GM21526 (cell line): ENCODE data around the gene PLXND1.

ENCODE experiments used
- ATAC-seq: cut with Tn5 transposase; IDR thresholded peaks from one replicate; pipeline ENCODE4 v1.9.1; 2021; ENCODE audit warnings: moderate library complexity; ENCODE audit not compliant: unreplicated experiment, low FRiP score

PLXND1 gene

DNA sequence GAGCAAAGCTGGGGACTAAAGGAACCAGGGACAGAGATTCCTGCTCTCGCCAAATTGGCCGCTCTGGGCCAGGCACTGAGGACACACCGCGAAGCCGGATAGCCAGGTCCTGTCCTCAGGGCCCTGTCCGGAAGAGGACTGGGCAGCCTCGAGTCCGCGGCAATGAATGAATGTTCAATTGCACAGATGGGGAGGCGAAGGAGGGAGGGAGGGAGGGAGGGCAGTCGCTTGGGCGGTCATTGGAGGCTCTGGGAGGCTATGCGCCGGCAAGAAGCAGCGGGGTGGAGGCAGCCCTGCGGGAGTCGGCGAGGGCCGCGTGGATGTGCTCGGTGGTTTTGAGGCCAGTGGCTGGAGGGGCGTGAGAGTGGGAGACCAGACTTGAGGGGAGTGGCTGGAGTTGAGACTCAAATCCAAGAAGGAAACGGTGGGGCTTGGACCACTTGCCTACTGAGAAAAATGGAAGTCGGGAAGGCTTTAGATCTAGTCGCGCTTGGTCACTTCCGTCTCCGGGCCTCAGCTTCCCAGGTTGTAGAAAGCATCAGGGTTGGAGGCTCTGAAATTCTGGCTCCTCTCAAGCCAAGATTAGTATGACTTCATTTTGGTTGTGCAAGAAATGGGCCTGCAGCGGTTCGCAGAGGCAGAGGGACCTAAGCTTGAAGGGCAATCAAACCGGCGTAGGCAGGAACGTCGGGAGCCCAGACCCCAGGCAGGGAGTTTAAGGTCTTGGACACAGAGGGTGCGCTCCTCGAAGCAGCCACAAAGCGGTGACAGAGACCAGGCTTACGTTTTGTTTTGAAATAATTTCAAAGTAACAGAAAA is 21.1 kb upstream of the PLXND1 start:
- peak; percentile 20 for ATAC-seq

- ATAC-seq = peak; percentile 85
Observed at GRCh38 chr3:129626744-129627349, 20.4 kb upstream of the PLXND1 start.

DNA sequence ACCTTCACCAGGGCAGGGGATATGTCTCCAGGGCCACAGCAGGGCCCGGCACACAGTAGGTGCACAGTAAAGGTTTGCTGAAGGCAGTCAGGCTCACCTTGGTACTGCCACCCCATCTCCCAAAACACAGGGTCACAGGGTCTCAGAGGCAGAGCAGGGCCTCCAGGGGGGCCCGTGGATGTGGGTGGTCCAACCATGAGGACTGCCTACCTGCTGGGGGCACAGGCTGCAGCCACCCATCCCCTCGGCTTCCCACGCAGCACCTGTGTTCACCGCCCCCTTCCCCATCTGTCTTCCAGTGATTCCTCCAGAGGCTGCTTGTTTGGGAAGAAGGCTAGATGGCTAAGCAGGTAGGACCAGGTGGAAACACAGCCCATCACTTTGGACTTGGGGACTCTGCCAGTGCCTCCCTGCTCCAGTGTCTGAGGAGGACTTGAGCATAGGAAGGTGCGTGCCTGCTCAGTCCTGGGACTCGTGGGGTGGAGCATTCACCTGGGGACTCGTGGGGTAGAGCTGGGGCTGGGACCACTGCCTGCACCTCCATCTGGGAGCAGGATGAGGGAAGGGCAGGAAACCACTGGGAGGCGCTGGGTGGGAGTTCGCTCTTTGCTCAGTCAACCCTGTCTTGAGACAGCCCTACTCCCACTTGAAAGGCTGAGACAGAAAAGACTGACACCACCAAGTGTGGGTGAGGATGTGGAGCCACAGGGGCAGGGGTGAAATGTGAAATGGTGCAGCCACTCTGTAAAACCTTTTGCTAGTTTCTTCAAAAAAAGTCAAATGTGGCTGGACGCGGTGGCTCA is 18.8 kb upstream of the PLXND1 start:
- no peak for ATAC-seq

DNA sequence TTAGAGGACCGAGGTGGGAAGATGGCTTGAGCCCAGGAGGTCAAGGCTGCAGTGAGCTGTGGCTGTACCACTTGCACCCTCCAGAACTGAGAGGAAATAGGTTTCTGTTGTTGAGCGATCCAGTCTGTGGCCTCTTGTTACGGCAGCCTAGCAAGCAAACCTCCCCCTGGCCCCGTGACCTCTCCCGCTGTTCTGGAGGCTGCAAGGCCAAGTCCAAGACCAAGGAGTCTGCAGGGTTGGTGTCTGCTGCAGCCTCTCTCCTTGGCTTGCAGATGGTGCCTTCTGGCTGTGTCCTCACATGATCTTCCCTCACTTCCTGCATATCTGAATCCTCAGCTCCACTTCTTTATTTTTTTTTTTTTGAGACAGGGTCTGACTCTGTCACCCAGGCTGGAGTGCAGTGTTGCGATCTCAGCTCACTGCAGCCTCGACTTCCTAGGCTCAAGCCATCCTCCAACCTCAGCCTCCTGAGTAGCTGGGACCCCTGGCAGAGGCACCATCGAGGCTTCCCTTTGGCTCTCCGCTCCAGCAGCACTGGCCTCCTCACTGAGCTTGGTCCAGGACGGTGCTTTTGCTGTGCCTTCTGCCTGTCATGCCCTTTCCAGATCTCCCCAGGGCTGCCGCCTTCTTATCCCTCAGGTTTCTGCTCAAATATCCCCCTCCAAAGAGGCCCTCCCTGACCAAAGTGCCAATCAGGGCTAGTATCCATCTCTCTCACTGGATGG is 18.0 kb upstream of the PLXND1 start:
- ATAC-seq = no peak

GRCh38 chr3:129623447-129624118 is 17.1 kb upstream of the PLXND1 start:
- ATAC-seq = no peak

GRCh38 chr3:129622933-129623332 is 16.5 kb upstream of the PLXND1 start:
- no peak for ATAC-seq

- no peak for ATAC-seq
Observed at GRCh38 chr3:129622226-129622874, 15.9 kb upstream of the PLXND1 start.

DNA sequence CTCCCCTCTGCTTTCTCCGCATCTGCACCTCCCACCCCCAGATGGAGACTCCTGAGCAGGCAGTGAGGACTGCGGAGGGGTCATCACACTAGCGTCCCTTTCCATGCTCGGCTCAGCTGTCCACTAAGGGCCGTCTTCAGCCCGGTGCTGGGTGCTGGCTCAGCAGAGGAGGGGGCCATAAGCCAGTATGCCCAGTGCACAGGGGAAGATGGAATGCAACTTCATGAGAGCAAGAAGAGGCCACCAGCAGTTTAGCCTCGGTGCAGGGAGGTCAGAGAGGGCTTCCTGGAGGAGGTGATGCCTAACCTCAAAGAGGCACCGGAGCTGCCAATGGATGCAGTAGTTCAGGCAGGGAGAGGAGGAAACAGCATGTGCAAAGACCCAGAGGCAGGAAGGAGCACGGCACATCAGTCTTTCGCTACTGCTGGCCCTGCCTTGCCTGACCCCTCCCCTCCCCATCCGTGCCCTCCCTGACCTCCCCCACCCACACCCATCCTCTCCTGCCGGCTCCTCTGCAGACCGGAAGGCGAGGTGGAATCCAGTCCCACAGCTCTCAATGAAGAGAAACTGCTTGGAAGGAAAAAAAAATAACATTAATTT is 15.2 kb upstream of the PLXND1 start:
- ATAC-seq = no peak

DNA sequence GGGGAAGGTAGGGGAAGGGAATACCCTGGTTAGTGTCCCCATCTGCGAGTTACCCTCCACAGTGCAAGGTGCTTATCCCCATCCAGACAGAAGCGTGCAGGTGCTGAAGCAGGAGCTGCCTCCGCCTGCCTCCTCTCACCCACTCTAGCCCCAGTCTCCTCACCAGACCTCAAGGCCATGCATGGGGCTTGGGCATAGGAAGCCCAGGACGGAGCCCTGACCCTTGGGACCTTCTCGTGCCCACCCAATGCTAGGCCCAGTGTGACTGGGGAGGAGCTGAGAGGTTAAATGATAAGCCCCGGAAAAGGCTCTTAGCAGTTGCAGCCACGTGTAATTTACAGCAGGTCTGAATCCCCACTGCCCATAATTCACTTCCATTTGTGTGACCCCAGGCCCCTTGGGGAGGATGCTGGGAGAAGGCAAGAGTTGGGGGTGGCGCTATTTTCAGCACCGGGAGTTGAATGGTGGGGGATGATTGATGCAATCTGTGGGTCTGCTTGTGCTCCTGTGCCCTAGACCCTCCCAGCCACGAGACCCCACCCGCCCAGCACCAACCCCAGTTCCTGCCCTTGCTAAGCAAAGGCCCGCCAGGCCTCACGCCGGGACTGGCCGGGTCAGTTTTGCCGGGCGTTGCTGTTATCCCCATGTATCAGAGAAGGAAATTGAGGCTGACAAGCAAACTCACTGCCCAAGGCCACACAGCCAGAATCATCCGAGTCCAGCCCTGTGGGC is 14.5 kb upstream of the PLXND1 start:
- ATAC-seq = no peak

DNA sequence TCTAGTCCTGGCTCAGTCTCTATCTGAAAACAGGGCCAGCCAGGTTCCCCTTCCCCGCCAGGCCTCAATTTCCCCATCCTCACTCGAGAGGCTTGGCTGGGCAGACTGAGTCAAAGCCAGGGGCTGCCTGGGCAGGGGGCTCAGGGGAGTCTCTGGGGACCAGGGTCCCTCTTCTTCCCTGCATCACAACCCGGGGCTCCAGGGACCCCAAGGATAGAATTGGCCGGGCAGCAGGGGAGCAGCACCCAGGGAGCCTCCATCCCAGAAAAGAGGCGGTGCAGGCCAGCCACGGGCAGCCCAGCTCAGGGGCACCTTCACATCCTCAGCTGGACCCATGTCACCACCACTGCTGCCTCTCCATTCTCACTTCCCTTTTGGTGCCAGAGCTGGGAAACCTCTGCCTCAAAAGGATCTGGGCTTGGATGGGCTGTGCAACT is 13.3 kb upstream of the PLXND1 start:
- ATAC-seq = no peak

- no peak for ATAC-seq
Observed at GRCh38 chr3:129618901-129619671, 12.6 kb upstream of the PLXND1 start.

DNA sequence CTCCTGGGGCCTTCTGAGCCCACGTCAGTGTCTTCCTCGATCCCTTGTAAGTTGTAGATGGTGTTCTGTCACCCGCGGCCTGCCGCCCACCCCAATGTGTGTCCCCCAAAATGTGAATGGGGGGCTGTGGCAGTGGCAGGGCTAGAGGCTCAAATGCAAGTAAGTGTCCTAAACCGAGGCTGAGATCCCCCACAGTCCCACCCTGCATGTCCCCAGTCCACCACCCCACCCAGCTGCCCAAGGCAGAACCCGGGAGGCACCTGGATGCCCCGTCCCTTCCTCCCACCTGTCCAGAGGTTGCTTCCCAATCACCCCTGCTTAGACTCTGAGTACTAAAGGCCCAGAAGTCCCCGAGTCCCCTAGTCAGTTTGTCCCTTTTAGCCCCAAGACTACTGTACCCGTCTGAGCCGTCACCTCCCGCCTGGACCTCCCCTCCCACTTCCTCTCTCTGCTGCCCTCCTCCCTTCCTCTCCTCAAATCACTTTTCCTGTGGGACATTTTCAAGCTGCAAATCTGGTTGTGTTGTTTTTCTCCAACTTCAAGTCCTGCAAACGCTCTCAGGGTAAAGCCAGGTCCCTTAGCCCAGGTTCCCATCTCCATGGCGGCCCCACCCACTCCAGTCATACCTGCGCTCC is 11.8 kb upstream of the PLXND1 start:
- no peak for ATAC-seq

GRCh38 chr3:129617381-129618185 is 11.1 kb upstream of the PLXND1 start:
- no peak for ATAC-seq

DNA sequence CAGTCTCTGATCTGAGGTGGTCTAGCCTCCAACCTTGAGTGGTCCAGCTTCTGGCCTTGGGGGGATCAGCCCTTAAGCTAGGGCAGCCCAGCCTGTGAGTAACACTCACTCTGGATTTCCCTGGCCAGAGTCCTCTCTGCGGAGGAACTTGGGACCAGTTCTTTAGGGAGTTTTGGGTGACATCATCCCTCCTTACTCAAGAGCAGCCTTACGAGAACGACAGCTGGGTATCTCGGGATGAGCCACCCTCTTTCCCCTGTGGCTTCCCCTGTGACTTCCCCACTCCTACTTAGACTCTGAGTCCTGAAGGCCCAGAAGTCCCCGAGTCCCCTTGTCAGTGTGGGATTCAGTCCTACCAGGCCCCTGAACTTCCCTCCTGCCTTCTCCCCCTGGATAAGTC is 10.2 kb upstream of the PLXND1 start:
- no peak for ATAC-seq

GRCh38 chr3:129616291-129616690 is 9.8 kb upstream of the PLXND1 start:
- ATAC-seq = no peak

GRCh38 chr3:129615751-129616281 is 9.3 kb upstream of the PLXND1 start:
- ATAC-seq = no peak
